ENCODE results near the gene GPR149. TPM values are rescaled to one million over a fixed set of nuclear protein-coding genes. Genes with fewer than 3 reads are reported as not detected.

Gene GPR149
- total and polyA plus RNA-seq, 7 donors = not detected

GRCh38 chr3:154431043-154431442 is 1.1 kb upstream of the GPR149 start:
- H3K36me3 ChIP-seq = no peaks in the 10 kb centered on the region
- intact Hi-C loops (cut with DNase I) = no loop called here
- H3K27ac ChIP-seq = no peak overlapping the region
- H3K4me3 ChIP-seq = no peak overlapping the region
- peaks cover 0 to 3% (median 0%) of the 10 kb centered on the region in 4 donors for H3K9me3 ChIP-seq
- DNase-seq = no peak
- H3K27me3 ChIP-seq = peaks cover 9 to 31% (median 13%) of the 10 kb centered on the region in 3 donors
- peaks cover 0 to 12% (median 5%) of the 10 kb centered on the region in 4 donors for H3K4me1 ChIP-seq
- 66 to 85% methylated on average over 2 of the region's 2 CpGs for WGBS, 2 donors
- TF ChIP-seq EP300 (IDR thresholded peaks at IDR 0.05) = no peak
- no peak for TF ChIP-seq POLR2AphosphoS5 (IDR thresholded peaks at IDR 0.05)
- TF ChIP-seq, protein P1, sequence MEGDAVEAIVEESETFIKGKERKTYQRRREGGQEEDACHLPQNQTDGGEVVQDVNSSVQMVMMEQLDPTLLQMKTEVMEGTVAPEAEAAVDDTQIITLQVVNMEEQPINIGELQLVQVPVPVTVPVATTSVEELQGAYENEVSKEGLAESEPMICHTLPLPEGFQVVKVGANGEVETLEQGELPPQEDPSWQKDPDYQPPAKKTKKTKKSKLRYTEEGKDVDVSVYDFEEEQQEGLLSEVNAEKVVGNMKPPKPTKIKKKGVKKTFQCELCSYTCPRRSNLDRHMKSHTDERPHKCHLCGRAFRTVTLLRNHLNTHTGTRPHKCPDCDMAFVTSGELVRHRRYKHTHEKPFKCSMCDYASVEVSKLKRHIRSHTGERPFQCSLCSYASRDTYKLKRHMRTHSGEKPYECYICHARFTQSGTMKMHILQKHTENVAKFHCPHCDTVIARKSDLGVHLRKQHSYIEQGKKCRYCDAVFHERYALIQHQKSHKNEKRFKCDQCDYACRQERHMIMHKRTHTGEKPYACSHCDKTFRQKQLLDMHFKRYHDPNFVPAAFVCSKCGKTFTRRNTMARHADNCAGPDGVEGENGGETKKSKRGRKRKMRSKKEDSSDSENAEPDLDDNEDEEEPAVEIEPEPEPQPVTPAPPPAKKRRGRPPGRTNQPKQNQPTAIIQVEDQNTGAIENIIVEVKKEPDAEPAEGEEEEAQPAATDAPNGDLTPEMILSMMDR (IDR thresholded peaks at IDR 0.05) = no peak
- TF ChIP-seq POLR2A (IDR thresholded peaks at IDR 0.05) = no peak

GRCh38 chr3:154428286-154429206 is 1.4 kb downstream of the GPR149 start:
- no peak for TF ChIP-seq POLR2AphosphoS5 (IDR thresholded peaks at IDR 0.05)
- TF ChIP-seq EP300 (IDR thresholded peaks at IDR 0.05) = no peak
- TF ChIP-seq POLR2A (IDR thresholded peaks at IDR 0.05) = no peak
- TF ChIP-seq, protein P1 (IDR thresholded peaks at IDR 0.05) = no peak
- WGBS, 2 donors = 4 to 23% methylated on average over 59 of the region's 59 CpGs
- peaks cover 9 to 31% (median 13%) of the 10 kb centered on the region in 3 donors for H3K27me3 ChIP-seq
- peaks cover 0 to 12% (median 5%) of the 10 kb centered on the region in 4 donors for H3K4me1 ChIP-seq
- H3K27ac ChIP-seq = no peak overlapping the region
- H3K36me3 ChIP-seq = no peaks in the 10 kb centered on the region
- peaks cover 0 to 3% (median 0%) of the 10 kb centered on the region in 4 donors for H3K9me3 ChIP-seq
- DNase-seq = no peak
- intact Hi-C loops (cut with DNase I) = no loop called here
- peak overlapping the region in 3 of 4 donors; percentile 8 to 24 (median 8) for H3K4me3 ChIP-seq

- H3K36me3 ChIP-seq = no peaks in the 10 kb centered on the region
- H3K4me3 ChIP-seq = peak overlapping the region in 3 of 4 donors; percentile 8 to 24 (median 8)
These were observed 2.2 kb downstream of the GPR149 start for GRCh38 chr3:154427685-154428285.

DNA sequence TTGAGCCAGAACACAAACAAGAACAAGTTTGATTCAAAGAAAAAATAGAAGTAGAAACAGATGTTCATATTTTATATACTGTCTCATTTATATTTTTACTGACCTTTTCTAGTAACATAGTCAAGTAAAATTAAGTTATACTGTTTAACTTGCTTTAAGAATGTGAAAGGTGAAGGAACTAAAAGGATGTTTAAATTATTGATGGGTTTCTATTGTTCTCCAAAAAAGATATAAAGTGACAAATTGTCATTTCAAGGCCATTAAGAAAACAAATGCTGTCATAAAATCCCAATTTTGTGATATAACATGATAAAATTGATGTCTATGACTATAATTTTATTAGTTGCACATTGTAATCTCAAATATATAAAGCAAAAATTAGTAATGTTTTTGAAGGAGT is 7.3 kb downstream of the GPR149 start:
- Histone ChIP-seq H3K27me3 (peaks cover 0 to 4% (median 2%) of the 10 kb centered on the region in 3 donors), H3K4me1 (no peaks in the 10 kb centered on the region), H3K27ac (no peak overlapping the region), H3K36me3 (no peaks in the 10 kb centered on the region), H3K9me3 (no peaks in the 10 kb centered on the region), H3K4me3 (no peak overlapping the region)
- no peak for DNase-seq
- intact Hi-C loops (cut with DNase I) = no loop called here
- TF ChIP-seq POLR2A (IDR thresholded peaks at IDR 0.05) (no peak), POLR2AphosphoS5 (IDR thresholded peaks at IDR 0.05) (no peak), EP300 (IDR thresholded peaks at IDR 0.05) (no peak)
- TF ChIP-seq, protein P1 (IDR thresholded peaks at IDR 0.05) = no peak

More at GRCh38 chr3:154427685-154428285, 2.2 kb downstream of the GPR149 start:
- Histone ChIP-seq H3K27me3 (peaks cover 9 to 31% (median 13%) of the 10 kb centered on the region in 3 donors), H3K27ac (no peak overlapping the region), H3K9me3 (peaks cover 0 to 3% (median 0%) of the 10 kb centered on the region in 4 donors), H3K4me1 (peaks cover 0 to 12% (median 5%) of the 10 kb centered on the region in 4 donors)
- intact Hi-C loops (cut with DNase I) = no loop called here
- TF ChIP-seq, protein P1 (IDR thresholded peaks at IDR 0.05) = no peak
- TF ChIP-seq POLR2AphosphoS5 (IDR thresholded peaks at IDR 0.05) (no peak), POLR2A (IDR thresholded peaks at IDR 0.05) (no peak), EP300 (IDR thresholded peaks at IDR 0.05) (no peak)
- no peak for DNase-seq
- WGBS, 2 donors = 5 to 13% methylated on average over 29 of the region's 29 CpGs
